NCI-H2171 (cell line): Measurements from ENCODE around the gene ADAMTS14.

Source experiments
- DNase-seq: peaks from one replicate; lab custom pipeline; 2025; lab: John Stamatoyannopoulos, UW

The ADAMTS14 gene

DNA sequence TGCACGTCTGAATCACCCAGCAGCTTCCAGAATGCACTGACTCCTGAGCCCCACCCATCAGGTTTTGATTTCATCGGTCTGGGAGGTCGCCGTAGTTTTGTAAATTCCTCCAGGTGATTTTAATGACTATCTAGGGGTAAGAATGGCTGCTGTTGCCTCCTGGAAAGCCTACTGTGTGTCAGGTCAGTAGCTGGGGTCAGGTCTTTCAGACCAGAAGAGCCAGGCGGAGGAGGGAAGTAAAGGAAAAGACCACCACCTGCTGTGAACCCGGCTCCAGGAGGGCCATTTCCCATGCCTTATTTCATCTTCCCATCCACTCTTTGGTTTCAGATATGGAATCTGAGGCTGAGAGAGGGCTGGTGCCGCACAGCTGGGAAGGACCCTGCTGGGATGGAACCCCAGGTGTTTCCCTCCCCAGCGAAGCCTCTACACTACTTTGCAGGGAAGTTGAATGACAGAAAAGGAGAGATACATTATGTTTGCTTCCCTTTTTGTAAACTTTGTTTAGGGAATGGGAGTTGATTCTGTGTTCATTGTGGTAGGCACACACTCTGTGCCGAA lies 19.8 kb downstream of the ADAMTS14 start:
- DNase-seq, result no peak

GRCh38 chr10:70693619-70694335 lies 21.5 kb downstream of the ADAMTS14 start:
- no peak for DNase-seq

- DNase-seq, result no peak
These were observed 22.3 kb downstream of the ADAMTS14 start for GRCh38 chr10:70694418-70695141.

- DNase-seq, result no peak
These were observed 23.1 kb downstream of the ADAMTS14 start for GRCh38 chr10:70695241-70696030.

- DNase-seq, result no peak
These were observed 25.9 kb downstream of the ADAMTS14 start for GRCh38 chr10:70698211-70698610.

DNA sequence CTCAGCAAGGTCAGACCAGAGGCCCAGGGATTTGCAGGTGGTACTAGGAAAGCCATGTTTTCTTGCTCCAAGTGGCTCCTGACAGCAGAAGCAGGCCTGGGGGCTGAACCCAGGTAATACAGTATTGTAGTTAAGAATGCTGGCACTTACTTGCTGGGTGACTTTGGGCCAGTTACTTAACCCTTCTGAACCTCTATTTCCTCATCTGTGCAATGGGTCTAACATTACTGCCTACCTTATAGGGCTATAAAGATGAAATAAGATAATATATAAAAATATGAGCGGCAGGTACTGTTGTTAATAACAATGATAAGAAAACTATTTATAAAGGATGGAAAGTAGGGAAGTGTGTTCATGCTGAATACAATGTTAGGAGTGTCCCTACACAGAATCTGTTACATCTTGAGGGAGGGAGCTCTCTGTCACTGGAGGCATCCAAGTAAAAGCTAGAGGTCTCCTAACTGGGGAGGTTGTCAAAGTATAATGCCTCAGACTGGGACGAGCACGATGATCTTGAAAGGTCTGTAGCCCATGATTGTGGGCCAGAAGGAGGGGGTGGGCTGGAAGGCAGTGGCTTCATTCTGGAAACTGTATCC lies 26.9 kb downstream of the ADAMTS14 start:
- DNase-seq, result no peak

DNA sequence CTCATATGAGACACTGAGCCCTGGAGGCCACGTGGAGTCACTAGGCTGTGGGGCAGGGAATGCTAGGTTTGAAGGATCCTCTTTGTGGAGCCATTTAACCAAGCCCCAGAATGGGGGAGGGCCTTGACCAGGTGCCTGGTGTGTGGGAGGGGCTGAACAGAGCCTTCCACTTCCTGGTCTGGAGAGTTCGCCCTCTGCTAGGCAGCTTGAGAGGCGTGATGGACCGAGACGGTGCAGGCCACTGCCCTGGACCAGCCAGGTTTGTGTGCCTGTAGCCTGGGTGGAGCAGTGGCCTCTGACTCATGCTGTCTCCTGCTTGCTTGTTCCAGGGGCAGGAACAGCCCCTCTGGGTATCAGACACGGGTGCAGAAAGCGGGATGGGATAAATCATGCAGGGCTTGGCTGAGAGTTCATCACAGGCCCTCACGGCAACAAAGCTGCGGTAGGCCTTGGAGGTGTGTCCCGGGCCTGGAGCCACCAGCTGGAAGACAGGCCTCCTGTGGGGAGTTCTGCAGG lies 27.4 kb downstream of the ADAMTS14 start:
- DNase-seq, result no peak

- DNase-seq, result no peak
These were observed 30.0 kb downstream of the ADAMTS14 start for GRCh38 chr10:70702190-70702763.

DNA sequence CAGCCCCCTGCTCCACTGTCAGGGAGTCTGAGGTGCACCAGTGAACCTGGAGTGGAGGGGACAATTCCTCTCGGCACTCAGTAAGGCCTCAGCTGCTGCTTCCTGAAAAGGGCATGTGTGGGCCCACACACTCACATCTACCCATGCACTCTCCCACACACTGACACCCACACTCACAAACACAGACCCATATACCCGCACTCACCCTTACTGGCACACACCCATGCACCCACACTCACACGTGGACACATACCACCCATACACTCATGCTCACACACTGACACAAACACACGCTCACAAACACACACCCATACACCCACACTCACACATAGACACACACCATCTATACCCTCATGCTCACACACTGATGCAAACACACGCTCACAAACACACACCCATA lies 31.9 kb downstream of the ADAMTS14 start:
- DNase-seq, result no peak

- DNase-seq, result no peak
These were observed 33.0 kb downstream of the ADAMTS14 start for GRCh38 chr10:70705121-70705861.

- DNase-seq, result no peak
These were observed 38.9 kb downstream of the ADAMTS14 start for GRCh38 chr10:70711177-70711576.

DNA sequence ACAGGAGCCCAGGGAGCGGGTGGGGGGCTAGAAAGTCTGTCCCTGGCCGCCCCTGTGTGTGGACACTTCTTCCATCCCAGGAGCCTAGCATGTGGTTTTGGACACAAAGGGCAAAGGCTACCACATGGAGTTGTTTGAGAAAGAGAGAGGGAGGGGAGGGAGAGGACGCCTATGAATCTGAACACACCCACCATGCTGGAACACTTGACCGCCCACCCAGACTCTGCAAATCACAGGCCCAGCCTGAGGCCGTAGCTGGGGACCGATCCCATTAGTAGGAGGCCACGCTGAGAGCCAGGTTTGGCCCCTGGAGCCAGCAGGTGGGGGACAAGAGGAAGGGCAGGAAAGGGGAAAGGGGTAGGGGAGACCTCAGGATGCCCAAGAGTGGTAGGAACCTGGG lies 39.6 kb downstream of the ADAMTS14 start:
- no peak for DNase-seq

- DNase-seq, result no peak
These were observed 41.9 kb downstream of the ADAMTS14 start for GRCh38 chr10:70714245-70714644.

- no peak for DNase-seq
These were observed 42.6 kb downstream of the ADAMTS14 start for GRCh38 chr10:70714951-70715350.

GRCh38 chr10:70715853-70716795 lies 43.8 kb downstream of the ADAMTS14 start:
- DNase-seq, result no peak

- no peak for DNase-seq
These were observed 50.6 kb downstream of the ADAMTS14 start for GRCh38 chr10:70722820-70723424.

DNA sequence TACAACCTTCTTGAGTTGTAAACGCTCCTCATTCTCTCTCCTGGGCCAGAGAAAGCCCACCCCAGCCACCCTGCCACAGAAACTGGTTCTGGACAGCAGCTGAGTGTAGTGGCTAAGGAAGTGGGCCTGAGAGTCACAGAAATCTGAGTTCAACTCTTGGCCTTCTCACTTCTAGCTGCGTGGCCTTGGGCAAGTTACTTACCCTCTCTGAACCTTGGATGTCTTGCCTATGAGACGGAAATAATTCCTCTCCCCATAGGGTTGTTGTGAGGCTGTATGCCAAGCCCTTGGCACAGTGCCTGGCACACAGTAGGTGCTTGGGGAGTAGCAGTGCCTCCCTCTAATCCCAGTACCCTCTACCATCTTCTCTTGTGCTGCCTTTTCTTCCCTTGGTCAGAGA lies 51.5 kb downstream of the ADAMTS14 start:
- DNase-seq, result no peak

GRCh38 chr10:70726909-70727495 lies 54.7 kb downstream of the ADAMTS14 start:
- no peak for DNase-seq

- DNase-seq, result no peak
These were observed 56.0 kb downstream of the ADAMTS14 start for GRCh38 chr10:70728328-70728727.
